H9 (cell line): ENCODE measurements around the gene USP6NL. TPM values are rescaled to one million over a fixed set of nuclear protein-coding genes. Genes with fewer than 3 reads are reported as not detected.

Experiments
- DNase-seq: peaks from one replicate; pipeline ENCODE4 v3.0.0-alpha.2; 2017
- H2AFZ ChIP-seq: one replicate; pipeline ENCODE4 v1.6.1; 2013; ENCODE audit warnings: mild to moderate bottlenecking, low read length, control low read depth, moderate library complexity
- H2AK5ac ChIP-seq: 2 replicates; pipeline ENCODE4 v1.6.1; 2013; ENCODE audit warnings: low read length, control low read depth, mixed read lengths; ENCODE audit not compliant: insufficient read length
- H2BK120ac ChIP-seq: one replicate; pipeline ENCODE4 v1.6.1; 2013; ENCODE audit warnings: low read depth, mild to moderate bottlenecking, low read length, control low read depth, inconsistent platforms; ENCODE audit not compliant: poor library complexity, severe bottlenecking
- H2BK12ac ChIP-seq: 2 replicates; pipeline ENCODE4 v1.6.1; 2013; ENCODE audit warnings: low read length, control low read depth, mixed read lengths, low read depth; ENCODE audit not compliant: insufficient read length
- H2BK15ac ChIP-seq: 2 replicates; pipeline ENCODE4 v1.6.1; 2013; ENCODE audit warnings: low read depth, low read length, control low read depth
- H2BK20ac ChIP-seq: one replicate; pipeline ENCODE4 v1.6.1; 2013; ENCODE audit warnings: low read depth, mild to moderate bottlenecking, low read length, control low read depth, inconsistent platforms; ENCODE audit not compliant: poor library complexity, severe bottlenecking
- H2BK5ac ChIP-seq: 2 replicates; pipeline ENCODE4 v1.6.1; 2013; ENCODE audit warnings: low read length, control low read depth, mixed read lengths; ENCODE audit not compliant: insufficient read length
- H3K14ac ChIP-seq: 2 replicates; pipeline ENCODE4 v1.6.1; 2013; ENCODE audit warnings: low read length, control low read depth; ENCODE audit not compliant: insufficient read depth
- H3K18ac ChIP-seq: 2 replicates; pipeline ENCODE4 v1.6.1; 2013; ENCODE audit warnings: low read depth, mild to moderate bottlenecking, mixed read lengths, low read length, control low read depth; ENCODE audit not compliant: insufficient read length
- H3K23ac ChIP-seq: 2 replicates; pipeline ENCODE4 v1.6.1; 2013; ENCODE audit warnings: low read length, control low read depth, mixed read lengths, low read depth; ENCODE audit not compliant: insufficient read length
- H3K23me2 ChIP-seq: 2 replicates; pipeline ENCODE4 v1.6.1; 2013; ENCODE audit warnings: low read depth, mild to moderate bottlenecking, mixed read lengths, low read length, control low read depth; ENCODE audit not compliant: insufficient read length, poor library complexity, severe bottlenecking
- H3K27ac ChIP-seq: 2 replicates; pipeline ENCODE4 v1.5.1; 2013; ENCODE audit warnings: low read length, control low read depth, mixed read lengths, low read depth; ENCODE audit not compliant: insufficient read length
- H3K27me3 ChIP-seq: 2 replicates; pipeline ENCODE4 v1.6.1; 2013; ENCODE audit warnings: low read length, control low read depth, inconsistent platforms; ENCODE audit not compliant: insufficient read depth
- H3K4ac ChIP-seq: 2 replicates; pipeline ENCODE4 v1.6.1; 2013; ENCODE audit warnings: low read depth, mild to moderate bottlenecking, control low read depth, inconsistent platforms, low read length, moderate library complexity
- H3K4me1 ChIP-seq: 2 replicates; pipeline ENCODE4 v1.6.1; 2013; ENCODE audit warnings: low read length, control low read depth, inconsistent platforms; ENCODE audit not compliant: insufficient read depth
- H3K4me2 ChIP-seq: 2 replicates; pipeline ENCODE4 v1.6.1; 2013; ENCODE audit warnings: low read length, control low read depth, mixed read lengths; ENCODE audit not compliant: insufficient read length, insufficient read depth
- H3K56ac ChIP-seq: 2 replicates; pipeline ENCODE4 v1.6.1; 2013; ENCODE audit warnings: low read depth, mild to moderate bottlenecking, mixed read lengths, low read length, control low read depth; ENCODE audit not compliant: insufficient read length
- H3K79me1 ChIP-seq: 2 replicates; pipeline ENCODE4 v1.6.1; 2013; ENCODE audit warnings: low read depth, mild to moderate bottlenecking, moderate library complexity, low read length, control low read depth, inconsistent platforms; ENCODE audit not compliant: insufficient read depth, poor library complexity, severe bottlenecking
- H3K79me2 ChIP-seq: 2 replicates; pipeline ENCODE4 v1.6.1; 2013; ENCODE audit warnings: low read length, control low read depth, inconsistent platforms; ENCODE audit not compliant: insufficient read depth
- H3K9ac ChIP-seq: 2 replicates; pipeline ENCODE4 v1.6.1; 2013; ENCODE audit warnings: low read length, control low read depth, mixed read lengths; ENCODE audit not compliant: insufficient read length; ENCODE audit errors: extremely low read depth
- H3K9me3 ChIP-seq: one replicate; pipeline ENCODE4 v1.6.1; 2013; ENCODE audit warnings: low read depth, low read length, inconsistent platforms; ENCODE audit not compliant: control insufficient read depth
- H3T11ph ChIP-seq: one replicate; pipeline ENCODE4 v1.6.1; 2013; ENCODE audit warnings: mild to moderate bottlenecking, low read length, control low read depth, inconsistent platforms
- H4K20me1 ChIP-seq: one replicate; pipeline ENCODE4 v1.6.1; 2013; ENCODE audit not compliant: control insufficient read depth, insufficient read length, insufficient read depth
- H4K5ac ChIP-seq: 2 replicates; pipeline ENCODE4 v1.6.1; 2013; ENCODE audit warnings: low read depth, mild to moderate bottlenecking, mixed read lengths, low read length, control low read depth; ENCODE audit not compliant: insufficient read length
- H4K8ac ChIP-seq: replicated peaks from 2 replicates; pipeline ENCODE4 v1.6.1; 2013; ENCODE audit warnings: low read length, control low read depth, mixed read lengths, low read depth; ENCODE audit not compliant: insufficient read length
- H4K91ac ChIP-seq: 2 replicates; pipeline ENCODE4 v1.6.1; 2013; ENCODE audit warnings: low read depth, mild to moderate bottlenecking, moderate library complexity, mixed read lengths, low read length, control low read depth; ENCODE audit not compliant: insufficient read length
- H3K27ac Mint-ChIP-seq, 3 experiments: 2 replicates in 2 of 3; 3 replicates in 1 of 3; pipeline ENCODE4 v1.8.0; 2020 to 2021; ENCODE audit warnings: mixed read lengths in 3 of 3, mild to moderate bottlenecking in 1 of 3, moderate library complexity in 1 of 3
- H3K27me3 Mint-ChIP-seq: 2 replicates; pipeline ENCODE4 v1.8.0; 2021; ENCODE audit warnings: low read depth, mild to moderate bottlenecking, moderate library complexity, mixed read lengths
- H3K36me3 Mint-ChIP-seq, 3 experiments: 2 replicates in 2 of 3; 3 replicates in 1 of 3; pipeline ENCODE4 v1.8.0; 2020 to 2021; ENCODE audit warnings: low read depth in 3 of 3, mixed read lengths in 3 of 3; ENCODE audit not compliant: insufficient read depth in 1 of 3
- H3K4me1 Mint-ChIP-seq, 2 experiments: 2 replicates each; pipeline ENCODE4 v1.8.0; 2020; ENCODE audit warnings: mixed read lengths in 2 of 2
- H3K4me3 Mint-ChIP-seq, 2 experiments: 2 replicates in 1 of 2; 3 replicates in 1 of 2; pipeline ENCODE4 v1.8.0; 2020 to 2021; ENCODE audit warnings: mild to moderate bottlenecking in 2 of 2, mixed read lengths in 2 of 2, moderate library complexity in 1 of 2
- H3K9me3 Mint-ChIP-seq, 2 experiments: 2 replicates in 1 of 2; 3 replicates in 1 of 2; pipeline ENCODE4 v1.8.0; 2020; ENCODE audit warnings: mild to moderate bottlenecking in 2 of 2, mixed read lengths in 2 of 2, moderate library complexity in 1 of 2
- WGBS: extraction: QIAGEN DNeasy Blood & Tissue Kit; methylation state at CpG from one replicate; pipeline ENCODE4 v1.1.7; 2013; ENCODE audit warnings: missing lambda C conversion rate, low lambda C conversion rate, mixed read lengths; ENCODE audit not compliant: insufficient read length; ENCODE audit errors: extremely low coverage; 5-methylcytosine and 5-hydroxymethylcytosine counted together
- total RNA-seq: library from RNA; stranded (reverse); gene quantifications from 2 replicates; pipeline ENCODE4 v1.2.1, GENCODE V29; 2021
- TF ChIP-seq, protein P1 (sequence below): fragments of 200-600 bp; sonication (generic); conservative IDR thresholded peaks from 3 replicates; pipeline ENCODE4 v1.8.0; 2021; ENCODE audit warnings: antibody characterized with exemption, mild to moderate bottlenecking

USP6NL gene
- total RNA-seq, 1 experiment from 2014 or later = 28.3 TPM

- WGBS = no CpG with 5 or more reads among the region's 9 CpGs
- Mint-ChIP-seq H3K4me3 (no peak overlapping the region), H3K4me1 (peaks cover 23 to 26% of the 10 kb centered on the region in 2 experiments), H3K9me3 (no peaks in the 10 kb centered on the region), H3K36me3 (peaks cover 0 to 1% (median 0%) of the 10 kb centered on the region in 3 experiments; a peak in 1 of 7 replicates), H3K27ac (no peak overlapping the region), H3K27me3 (peaks cover 5% of the 10 kb centered on the region)
- H4K5ac ChIP-seq = no peak overlapping the region
- no peak overlapping the region; the same call in 1 of the 2 replicates for H3K14ac ChIP-seq
- H3K23ac ChIP-seq = no peak overlapping the region
- no peak overlapping the region for H3K27ac ChIP-seq
- H3K23me2 ChIP-seq = no peaks in the 10 kb centered on the region
- H3K18ac ChIP-seq = no peak overlapping the region
- no peak overlapping the region for H4K91ac ChIP-seq
- no peak overlapping the region for H3K4ac ChIP-seq
- no peak overlapping the region for H2BK15ac ChIP-seq
- no peak overlapping the region for H2AFZ ChIP-seq
- H4K20me1 ChIP-seq = no peaks in the 10 kb centered on the region
- no peak overlapping the region for H2BK5ac ChIP-seq
- no peaks in the 10 kb centered on the region for H3K9me3 ChIP-seq
- no peak overlapping the region for H3K56ac ChIP-seq
- no peak overlapping the region for H3K9ac ChIP-seq
- H2BK20ac ChIP-seq = no peak overlapping the region
- H3K79me1 ChIP-seq = no peaks in the 10 kb centered on the region
- no peak overlapping the region for H3K4me2 ChIP-seq
- no peak overlapping the region for H4K8ac ChIP-seq
- no peak for DNase-seq
- no peaks in the 10 kb centered on the region; the same call in 1 of the 2 replicates for H3K4me1 ChIP-seq
- no peaks in the 10 kb centered on the region for H3K27me3 ChIP-seq
- no peak overlapping the region for H2AK5ac ChIP-seq
- H3T11ph ChIP-seq = no peak overlapping the region
- TF ChIP-seq, protein P1, sequence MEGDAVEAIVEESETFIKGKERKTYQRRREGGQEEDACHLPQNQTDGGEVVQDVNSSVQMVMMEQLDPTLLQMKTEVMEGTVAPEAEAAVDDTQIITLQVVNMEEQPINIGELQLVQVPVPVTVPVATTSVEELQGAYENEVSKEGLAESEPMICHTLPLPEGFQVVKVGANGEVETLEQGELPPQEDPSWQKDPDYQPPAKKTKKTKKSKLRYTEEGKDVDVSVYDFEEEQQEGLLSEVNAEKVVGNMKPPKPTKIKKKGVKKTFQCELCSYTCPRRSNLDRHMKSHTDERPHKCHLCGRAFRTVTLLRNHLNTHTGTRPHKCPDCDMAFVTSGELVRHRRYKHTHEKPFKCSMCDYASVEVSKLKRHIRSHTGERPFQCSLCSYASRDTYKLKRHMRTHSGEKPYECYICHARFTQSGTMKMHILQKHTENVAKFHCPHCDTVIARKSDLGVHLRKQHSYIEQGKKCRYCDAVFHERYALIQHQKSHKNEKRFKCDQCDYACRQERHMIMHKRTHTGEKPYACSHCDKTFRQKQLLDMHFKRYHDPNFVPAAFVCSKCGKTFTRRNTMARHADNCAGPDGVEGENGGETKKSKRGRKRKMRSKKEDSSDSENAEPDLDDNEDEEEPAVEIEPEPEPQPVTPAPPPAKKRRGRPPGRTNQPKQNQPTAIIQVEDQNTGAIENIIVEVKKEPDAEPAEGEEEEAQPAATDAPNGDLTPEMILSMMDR = no peak
- H2BK12ac ChIP-seq = no peak overlapping the region
- no peak overlapping the region for H2BK120ac ChIP-seq
- H3K79me2 ChIP-seq = no peaks in the 10 kb centered on the region
Measured at GRCh38 chr10:11447586-11447985, 163.9 kb downstream of the USP6NL start.
